Left ventricle myocardium superior (tissue), 1 donor: ENCODE data around the gene WBP1. TPM values are rescaled to one million over a fixed set of nuclear protein-coding genes. Genes with fewer than 3 reads are reported as not detected.
"Not testable (repeated sequence)": the region's sequence is repeated elsewhere in the genome, so short reads cannot be mapped to it uniquely, and the experiment has no call there.

Experiments
- ATAC-seq: fragments of 200-7000 bp; cut with Tn5 transposase; one replicate; pipeline ENCODE4 v1.9.1; 2020; ENCODE audit warnings: mild to moderate bottlenecking, moderate library complexity
- DNase-seq: peaks from one replicate; pipeline ENCODE4 v3.0.0-alpha.2; 2020
- intact Hi-C: fragments of 100-400 bp; cut with micrococcal nuclease; formaldehyde crosslinking; loops from one replicate; pipeline ENCODE4 v1.11.0; 2022
- total RNA-seq: library from RNA; stranded (reverse); fragmentation: NEBNext Ultra II Directional; extraction: Animal tissue kit (Norgen Biotek cat#: 25700); gene quantifications from one replicate; pipeline ENCODE4 v1.2.1, GENCODE V29; 2021
- donor health status: DM: no; HTN: yes; CAD: no; lungs with severe emphysema.

Gene WBP1
- total RNA-seq, 1 donor from 2014 or later = 48.0 TPM

- intact Hi-C loops = no loop called here
- ATAC-seq = peak; percentile 95
- DNase-seq = peak; percentile 97
Measured at GRCh38 chr2:74472086-74472944, 14.1 kb downstream of the WBP1 start, which contains the start of gene MRPL53. TSS of gene MRPL53 (minus strand) at chr2:74472680. CDS start at chr2:74472660, 20 bp downstream.

GRCh38 chr2:74472945-74473258 is 14.7 kb downstream of the WBP1 start:
- ATAC-seq = peak; percentile 5

GRCh38 chr2:74474481-74474880 is 16.2 kb downstream of the WBP1 start:
- DNase-seq = no peak
- intact Hi-C loops = no loop called here
- ATAC-seq = no peak

More at GRCh38 chr2:74472945-74473258, 14.7 kb downstream of the WBP1 start:
- DNase-seq = no peak
- intact Hi-C loops = no loop called here

- DNase-seq (no peak), ATAC-seq (no peak)
- intact Hi-C loops = no loop called here
Measured at GRCh38 chr2:74474899-74475298, 16.7 kb downstream of the WBP1 start.

- intact Hi-C loops = loop anchor here (5.0 kb wide), 1 partner anchor 106 kb away; no protein-coding TSS in a partner anchor
- ATAC-seq = no peak
- peak; percentile 0 for DNase-seq
Measured at GRCh38 chr2:74481431-74481830, 23.2 kb downstream of the WBP1 start.

GRCh38 chr2:74481961-74482800 is 23.9 kb downstream of the WBP1 start:
- peak; percentile 67 for ATAC-seq

GRCh38 chr2:74482801-74483674 is 24.8 kb downstream of the WBP1 start, which contains the start of the genes CCDC142 and TTC31:
TSS of gene CCDC142 (minus strand) at chr2:74482998. CDS start at chr2:74482837, 161 bp downstream.
TSS of gene TTC31 (plus strand) at chr2:74483081. CDS start at chr2:74483096, 15 bp downstream.
- ATAC-seq = peak; percentile 98
- intact Hi-C loops = loop anchor here (5.0 kb wide), 1 partner anchor 104 kb away; no protein-coding TSS in a partner anchor

More at GRCh38 chr2:74481961-74482800, 23.9 kb downstream of the WBP1 start:
- peak; percentile 79 for DNase-seq
- intact Hi-C loops = loop anchor here (5.0 kb wide), 1 partner anchor 105 kb away; no protein-coding TSS in a partner anchor

GRCh38 chr2:74483675-74484164 is 25.5 kb downstream of the WBP1 start:
- DNase-seq = peak; percentile 21
- not testable (repeated sequence) for ATAC-seq
- intact Hi-C loops = loop anchor here (5.0 kb wide), 1 partner anchor 104 kb away; no protein-coding TSS in a partner anchor

More at GRCh38 chr2:74482801-74483674, 24.8 kb downstream of the WBP1 start, which contains the start of the genes CCDC142 and TTC31:
- peak; percentile 97 for DNase-seq

- DNase-seq = no peak
- no peak for ATAC-seq
- intact Hi-C loops = no loop called here
Measured at GRCh38 chr2:74486141-74486540, 27.9 kb downstream of the WBP1 start.

GRCh38 chr2:74488643-74489481 is 30.6 kb downstream of the WBP1 start:
- intact Hi-C loops = no loop called here
- no peak for ATAC-seq
- no peak for DNase-seq

GRCh38 chr2:74489906-74490305 is 31.7 kb downstream of the WBP1 start:
- no peak for ATAC-seq
- DNase-seq = no peak
- intact Hi-C loops = no loop called here

GRCh38 chr2:74491648-74492544 is 33.7 kb downstream of the WBP1 start:
- intact Hi-C loops = no loop called here
- ATAC-seq = no peak
- peak; percentile 11 for DNase-seq

- no peak for DNase-seq
- intact Hi-C loops = no loop called here
- ATAC-seq = no peak
Measured at GRCh38 chr2:74493546-74493945, 35.3 kb downstream of the WBP1 start.

GRCh38 chr2:74495440-74495839 is 37.2 kb downstream of the WBP1 start:
- intact Hi-C loops = no loop called here
- DNase-seq = no peak
- ATAC-seq = no peak

- intact Hi-C loops = no loop called here
- no peak for ATAC-seq
- no peak for DNase-seq
Measured at GRCh38 chr2:74496997-74497776, 38.9 kb downstream of the WBP1 start.
